GM10266 (cell line): ENCODE data around the gene KRT86.

Source experiments
- DNase-seq: peaks from one replicate; pipeline ENCODE4 v3.0.0; 2012; ENCODE audit errors: extremely low spot score
- TF ChIP-seq, protein P1 (sequence below): IDR thresholded peaks from 2 replicates; pipeline ENCODE4 v1.5.1; 2012; ENCODE audit warnings: mild to moderate bottlenecking, low read depth; ENCODE audit not compliant: control insufficient read depth, insufficient read depth; ENCODE audit errors: missing control alignments

The KRT86 gene

DNA sequence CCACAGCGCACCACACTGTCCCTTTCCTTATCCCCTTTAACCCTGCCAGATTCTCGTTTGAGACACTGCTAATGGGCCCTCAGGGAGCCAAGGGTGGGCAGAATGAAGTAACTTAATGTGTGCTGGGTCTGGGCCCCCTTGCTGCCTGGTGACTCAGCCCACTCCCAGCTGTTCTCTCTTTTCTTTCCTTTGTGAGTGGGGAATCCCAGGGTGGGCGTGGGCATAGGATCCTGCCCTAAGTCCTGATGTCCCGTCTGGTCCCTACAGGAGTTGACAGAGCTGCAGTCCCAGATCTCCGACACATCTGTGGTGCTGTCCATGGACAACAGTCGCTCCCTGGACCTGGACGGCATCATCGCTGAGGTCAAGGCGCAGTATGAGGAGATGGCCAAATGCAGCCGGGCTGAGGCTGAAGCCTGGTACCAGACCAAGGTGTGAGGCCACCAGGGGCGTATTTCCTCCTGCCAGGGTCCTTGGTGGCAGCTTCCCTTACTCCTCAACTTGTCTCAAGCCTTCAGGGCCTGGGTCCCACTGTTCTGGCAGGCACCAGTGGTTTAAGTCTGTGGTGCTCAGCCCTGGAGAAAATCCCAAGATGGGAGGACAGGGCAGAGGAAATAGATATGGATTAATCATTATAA lies 33.1 kb upstream of the KRT86 start:
- TF ChIP-seq, protein P1, sequence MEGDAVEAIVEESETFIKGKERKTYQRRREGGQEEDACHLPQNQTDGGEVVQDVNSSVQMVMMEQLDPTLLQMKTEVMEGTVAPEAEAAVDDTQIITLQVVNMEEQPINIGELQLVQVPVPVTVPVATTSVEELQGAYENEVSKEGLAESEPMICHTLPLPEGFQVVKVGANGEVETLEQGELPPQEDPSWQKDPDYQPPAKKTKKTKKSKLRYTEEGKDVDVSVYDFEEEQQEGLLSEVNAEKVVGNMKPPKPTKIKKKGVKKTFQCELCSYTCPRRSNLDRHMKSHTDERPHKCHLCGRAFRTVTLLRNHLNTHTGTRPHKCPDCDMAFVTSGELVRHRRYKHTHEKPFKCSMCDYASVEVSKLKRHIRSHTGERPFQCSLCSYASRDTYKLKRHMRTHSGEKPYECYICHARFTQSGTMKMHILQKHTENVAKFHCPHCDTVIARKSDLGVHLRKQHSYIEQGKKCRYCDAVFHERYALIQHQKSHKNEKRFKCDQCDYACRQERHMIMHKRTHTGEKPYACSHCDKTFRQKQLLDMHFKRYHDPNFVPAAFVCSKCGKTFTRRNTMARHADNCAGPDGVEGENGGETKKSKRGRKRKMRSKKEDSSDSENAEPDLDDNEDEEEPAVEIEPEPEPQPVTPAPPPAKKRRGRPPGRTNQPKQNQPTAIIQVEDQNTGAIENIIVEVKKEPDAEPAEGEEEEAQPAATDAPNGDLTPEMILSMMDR = no peak
- DNase-seq = no peak

- no peak for DNase-seq
Observed at GRCh38 chr12:52242442-52243258, 31.8 kb upstream of the KRT86 start.

GRCh38 chr12:52243259-52243855 lies 31.1 kb upstream of the KRT86 start:
- DNase-seq = no peak
- TF ChIP-seq, protein P1 = no peak

More at GRCh38 chr12:52242442-52243258, 31.8 kb upstream of the KRT86 start:
- TF ChIP-seq, protein P1 = no peak

DNA sequence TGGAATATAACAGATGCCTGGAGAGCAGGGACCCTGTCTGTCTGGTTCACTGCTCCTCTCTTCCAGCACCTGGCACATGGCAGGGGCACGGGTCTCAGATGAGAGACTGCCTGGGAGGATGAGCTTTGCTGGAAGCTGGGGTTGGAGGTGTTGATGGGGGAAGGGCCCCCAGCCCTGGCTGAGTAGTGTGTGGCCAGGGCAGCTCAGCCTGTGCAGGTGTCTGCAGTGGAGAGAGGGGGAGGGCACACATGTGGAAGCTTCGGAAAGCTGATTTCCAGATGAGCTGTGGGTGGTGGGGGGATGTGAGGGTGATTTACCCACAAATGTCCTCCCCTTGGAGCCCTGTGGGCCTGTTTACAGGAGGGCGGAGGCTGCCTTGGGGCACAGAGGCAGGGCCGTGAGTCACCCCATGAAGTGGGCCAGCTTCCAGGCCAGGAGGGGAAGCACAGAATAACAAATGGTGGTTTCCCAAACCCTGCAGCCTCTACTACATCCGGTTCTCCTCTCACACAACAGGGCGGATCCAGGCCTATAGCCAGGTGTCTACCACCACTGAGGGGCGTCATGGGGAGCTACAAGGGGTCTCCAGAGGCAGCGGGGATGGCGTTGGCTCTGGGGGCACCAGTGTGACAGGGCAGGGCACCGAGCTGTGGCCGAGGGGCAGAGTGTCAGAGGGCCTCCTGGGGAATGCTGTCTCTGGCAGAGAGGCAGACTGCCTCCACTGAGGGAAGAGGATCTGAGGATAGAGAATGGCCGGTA lies 30.4 kb upstream of the KRT86 start:
- TF ChIP-seq, protein P1 = no peak
- DNase-seq = peak; percentile 92

- TF ChIP-seq, protein P1 = no peak
- DNase-seq = no peak
Observed at GRCh38 chr12:52244615-52244994, 29.8 kb upstream of the KRT86 start.

- DNase-seq = no peak
- TF ChIP-seq, protein P1 = no peak
Observed at GRCh38 chr12:52245259-52245961, 29.0 kb upstream of the KRT86 start.
